Measurements from ENCODE around the gene RFTN1. TPM values are rescaled to one million over a fixed set of nuclear protein-coding genes. Genes with fewer than 3 reads are reported as not detected.

The RFTN1 gene
- total and polyA plus RNA-seq, 3 donors from 2014 or later: 20.8 to 25.7 (median 22.2) TPM

GRCh38 chr3:16468002-16468335 is 45.5 kb downstream of the RFTN1 start:
- TF ChIP-seq POLR2A (IDR thresholded peaks at IDR 0.05) (no peak), CTCF (IDR thresholded peaks at IDR 0.05) (no peak)
- Histone ChIP-seq H3K9me3 (no peaks in the 10 kb centered on the region), H3K4me3 (no peak overlapping the region), H3K4me1 (peaks cover 4% of the 10 kb centered on the region), H3K36me3 (ENCODE audit: low read depth, missing control alignments) (no peaks in the 10 kb centered on the region), H3K27ac (no peak overlapping the region), H3K27me3 (no peaks in the 10 kb centered on the region)
- DNase-seq: no peak
- WGBS, 2 donors: 42 to 45% methylated on average over 6 of the region's 6 CpGs
- intact Hi-C loops (cut with DNase I; ENCODE audit: low total_unique reads): no loop called here

GRCh38 chr3:16467393-16467792 is 46.1 kb downstream of the RFTN1 start:
- H3K9me3 ChIP-seq: no peaks in the 10 kb centered on the region
- H3K4me1 ChIP-seq: peaks cover 4% of the 10 kb centered on the region
- DNase-seq: no peak
- no peak overlapping the region for H3K27ac ChIP-seq
- H3K4me3 ChIP-seq: no peak overlapping the region
- TF ChIP-seq CTCF (IDR thresholded peaks at IDR 0.05): no peak
- no peak for TF ChIP-seq POLR2A (IDR thresholded peaks at IDR 0.05)
- intact Hi-C loops (cut with DNase I; ENCODE audit: low total_unique reads): no loop called here
- H3K36me3 ChIP-seq (ENCODE audit: low read depth, missing control alignments): no peaks in the 10 kb centered on the region
- 84 to 89% methylated on average over 8 of the region's 9 CpGs for WGBS, 2 donors
- H3K27me3 ChIP-seq: no peaks in the 10 kb centered on the region

- Histone ChIP-seq H3K4me1 (peaks cover 4% of the 10 kb centered on the region), H3K36me3 (ENCODE audit: low read depth, missing control alignments) (no peaks in the 10 kb centered on the region), H3K27ac (no peak overlapping the region), H3K9me3 (no peaks in the 10 kb centered on the region), H3K4me3 (no peak overlapping the region), H3K27me3 (no peaks in the 10 kb centered on the region)
- TF ChIP-seq CTCF (IDR thresholded peaks at IDR 0.05) (no peak), POLR2A (IDR thresholded peaks at IDR 0.05) (no peak)
- intact Hi-C loops (cut with DNase I; ENCODE audit: low total_unique reads): no loop called here
- DNase-seq: no peak
- WGBS, 2 donors: 64 to 72% methylated on average over 4 of the region's 4 CpGs
Measured at GRCh38 chr3:16466822-16467221, 46.7 kb downstream of the RFTN1 start.

- Histone ChIP-seq H3K27ac (peak overlapping the region; percentile 7 to 15), H3K36me3 (ENCODE audit: low read depth, missing control alignments) (no peaks in the 10 kb centered on the region), H3K27me3 (no peaks in the 10 kb centered on the region), H3K9me3 (no peaks in the 10 kb centered on the region), H3K4me1 (peaks cover 4% of the 10 kb centered on the region), H3K4me3 (no peak overlapping the region)
- intact Hi-C loops (cut with DNase I; ENCODE audit: low total_unique reads): no loop called here
- TF ChIP-seq CTCF (IDR thresholded peaks at IDR 0.05) (no peak), POLR2A (IDR thresholded peaks at IDR 0.05) (no peak)
- 58 to 69% methylated on average over 3 of the region's 3 CpGs for WGBS, 2 donors
- no peak for DNase-seq
Measured at GRCh38 chr3:16464511-16465148, 48.9 kb downstream of the RFTN1 start.

GRCh38 chr3:16463914-16464313 is 49.6 kb downstream of the RFTN1 start:
- no peak for DNase-seq
- TF ChIP-seq CTCF (IDR thresholded peaks at IDR 0.05): no peak
- TF ChIP-seq POLR2A (IDR thresholded peaks at IDR 0.05): no peak

More at GRCh38 chr3:16463914-16464313, 49.6 kb downstream of the RFTN1 start:
- intact Hi-C loops (cut with DNase I; ENCODE audit: low total_unique reads): no loop called here
- H3K4me1 ChIP-seq: peaks cover 4% of the 10 kb centered on the region
- peak overlapping the region; percentile 3 to 15 for H3K27ac ChIP-seq
- no peaks in the 10 kb centered on the region for H3K9me3 ChIP-seq
- H3K4me3 ChIP-seq: no peak overlapping the region
- H3K36me3 ChIP-seq (ENCODE audit: low read depth, missing control alignments): no peaks in the 10 kb centered on the region
- 57 to 77% methylated on average over 5 of the region's 5 CpGs for WGBS, 2 donors
- no peaks in the 10 kb centered on the region for H3K27me3 ChIP-seq

Data from testis (tissue), 3 donors.